ENCODE results near the gene FNBP1.

The FNBP1 gene

DNA sequence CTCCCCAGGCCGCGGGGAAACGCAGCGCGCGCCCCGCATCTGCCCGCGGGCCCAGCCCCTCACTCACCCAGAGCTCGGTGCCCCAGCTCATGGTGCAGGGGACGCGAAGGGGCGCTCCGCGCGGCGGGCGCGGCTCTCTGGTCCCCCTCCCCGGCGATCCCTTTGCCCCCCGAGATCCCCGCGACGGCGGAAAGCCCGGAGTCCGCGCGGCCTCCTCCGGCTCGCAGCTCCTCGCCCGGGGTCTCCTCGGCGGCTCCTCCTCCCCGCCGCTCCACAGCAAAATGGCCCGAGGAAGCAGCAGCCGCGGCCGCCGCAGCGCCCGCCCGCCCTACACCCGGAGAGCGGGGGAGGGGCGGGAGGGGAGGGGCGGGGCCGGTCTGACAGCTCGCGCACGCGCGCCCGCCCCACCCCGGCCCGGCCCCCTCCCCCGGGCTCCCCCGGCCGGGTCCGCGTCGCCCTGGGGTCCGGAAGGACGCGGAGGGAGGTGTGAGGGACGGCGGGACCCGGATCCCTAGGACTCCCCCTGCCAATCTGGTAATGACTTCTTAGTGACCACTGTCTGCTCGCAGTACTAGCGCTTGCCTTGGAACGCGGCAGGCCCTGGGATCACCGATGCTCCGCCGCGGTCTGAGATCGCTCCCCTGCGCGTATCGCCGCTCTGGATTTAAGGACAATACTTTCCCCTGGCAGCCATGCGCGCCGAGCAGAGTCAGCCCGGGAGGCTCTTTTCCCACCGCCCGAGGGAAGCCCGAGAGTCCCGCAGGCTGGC, at the start of gene FNBP1:
FNBP1 (minus strand) TSS at position 305 of the 769 bp plus-strand sequence; CDS start at position 91, 214 bp downstream.
- DNase-seq: peak; percentile 83

DNA sequence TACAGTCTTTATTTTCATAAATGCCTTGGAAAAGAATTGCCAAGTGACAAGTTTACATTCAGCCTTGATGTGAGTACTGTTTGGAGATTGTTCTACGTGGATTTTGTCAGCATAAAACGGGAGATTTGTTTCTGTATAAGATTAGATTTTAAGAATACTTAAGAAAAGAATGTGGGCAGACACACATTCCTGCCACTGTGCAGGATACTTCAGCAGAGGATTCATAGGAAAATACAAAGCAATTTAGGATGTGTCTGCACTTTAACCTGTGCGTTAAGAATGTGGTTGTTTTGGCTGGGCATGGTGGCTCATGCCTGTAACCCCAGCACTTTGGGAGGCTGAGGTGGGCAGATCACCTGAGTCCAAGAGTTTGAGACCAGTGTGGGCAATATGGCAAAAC, 47.9 kb upstream of the FNBP1 start:
- no peak for DNase-seq

DNA sequence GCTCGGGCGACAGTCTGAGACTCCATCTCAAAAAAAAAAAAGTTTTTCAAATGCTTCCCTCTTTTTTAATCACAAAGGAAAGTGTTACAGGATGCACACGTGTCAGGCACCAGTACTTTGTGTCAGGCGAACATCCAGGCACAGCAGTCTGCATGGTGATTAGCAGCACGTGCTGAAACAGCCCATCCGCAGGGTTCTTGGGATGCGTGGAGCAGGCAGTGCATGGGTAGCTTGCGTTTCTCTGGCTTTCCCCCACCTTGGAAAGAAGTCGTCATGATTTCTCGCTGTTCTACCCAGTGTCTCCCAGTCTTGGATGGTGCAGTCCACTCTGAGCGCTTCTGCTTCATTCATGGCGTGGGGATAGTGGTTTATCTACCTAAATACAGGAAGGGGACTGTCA, 46.2 kb upstream of the FNBP1 start:
- DNase-seq: no peak

DNA sequence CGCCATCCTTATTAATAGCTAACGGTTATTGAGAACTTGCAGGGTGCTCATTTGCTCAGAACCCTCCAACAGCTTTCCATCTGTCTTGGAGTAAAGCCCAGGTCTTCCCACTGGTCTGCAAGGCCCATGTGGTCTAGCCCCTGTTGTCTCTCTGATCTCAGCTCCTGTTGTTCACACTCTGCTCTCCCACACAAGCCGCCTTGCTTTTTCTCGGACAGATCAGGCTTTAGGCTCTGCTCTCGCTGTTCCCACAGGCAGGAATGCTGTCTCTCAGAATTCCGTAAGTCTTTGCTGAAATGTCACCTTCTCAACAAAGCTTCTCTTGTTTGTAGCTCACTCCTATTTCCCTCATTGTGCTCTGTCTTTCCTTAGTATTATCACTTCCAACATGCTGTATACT, 45.1 kb upstream of the FNBP1 start:
- DNase-seq: no peak

DNA sequence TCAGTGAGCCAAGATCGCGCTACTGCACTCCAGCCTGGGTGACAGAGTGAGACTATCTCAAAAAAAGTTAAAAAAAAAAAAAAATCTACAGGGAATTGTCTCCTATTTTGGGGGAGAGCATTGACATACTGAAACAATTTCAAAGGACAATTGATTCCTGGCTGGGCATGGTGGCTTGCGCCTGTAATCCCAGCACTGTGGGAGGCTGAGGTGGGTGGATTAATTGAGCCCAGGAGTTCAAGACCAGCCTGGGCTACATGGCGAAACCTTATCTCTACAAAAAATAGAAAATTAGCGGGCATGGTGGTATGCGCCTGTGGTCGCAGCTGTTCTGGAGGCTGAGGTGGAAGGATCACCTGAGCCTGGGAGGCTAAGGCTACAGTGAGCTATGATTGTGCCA, 41.3 kb upstream of the FNBP1 start:
- DNase-seq: no peak

DNA sequence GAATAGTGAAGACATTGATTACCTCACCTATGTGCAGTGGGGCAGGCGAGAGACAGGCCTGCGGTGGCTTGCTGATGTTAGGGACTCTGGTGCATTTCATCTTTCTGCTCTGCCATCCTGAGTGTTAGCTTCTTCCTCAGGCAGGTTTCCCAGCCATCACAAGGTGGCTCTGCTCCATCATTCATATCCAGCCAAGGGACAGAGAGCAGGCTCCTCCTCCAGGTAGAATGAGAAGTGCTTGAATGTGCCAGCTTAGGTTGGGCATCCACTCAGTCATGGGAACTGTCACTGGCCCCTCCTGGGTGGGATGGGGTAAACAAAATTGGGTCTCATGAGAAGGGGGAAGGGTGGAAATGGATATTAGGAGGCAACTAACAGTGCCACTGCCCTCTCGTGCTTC, 35.6 kb upstream of the FNBP1 start:
- peak; percentile 42 for DNase-seq

DNA sequence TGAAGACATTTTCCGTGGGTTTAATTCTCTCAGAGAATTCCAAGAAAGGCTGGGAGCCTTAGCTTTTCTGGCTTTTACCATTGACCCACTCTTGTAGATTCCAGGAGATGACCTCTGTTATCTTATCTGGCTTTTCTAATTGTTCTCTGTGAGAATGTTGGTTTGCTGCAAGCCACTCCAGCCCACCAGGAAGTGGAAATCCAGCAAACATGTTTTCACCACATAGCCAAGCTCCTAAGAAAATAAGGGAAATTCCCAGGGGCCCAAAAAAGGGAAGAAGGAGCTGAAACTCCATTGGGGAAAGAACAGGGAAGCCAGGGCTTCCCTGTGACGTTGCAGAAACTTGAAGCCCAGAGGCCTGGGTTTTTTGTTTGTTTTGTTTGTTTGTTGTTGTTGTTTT, 30.4 kb upstream of the FNBP1 start:
- DNase-seq: no peak

DNA sequence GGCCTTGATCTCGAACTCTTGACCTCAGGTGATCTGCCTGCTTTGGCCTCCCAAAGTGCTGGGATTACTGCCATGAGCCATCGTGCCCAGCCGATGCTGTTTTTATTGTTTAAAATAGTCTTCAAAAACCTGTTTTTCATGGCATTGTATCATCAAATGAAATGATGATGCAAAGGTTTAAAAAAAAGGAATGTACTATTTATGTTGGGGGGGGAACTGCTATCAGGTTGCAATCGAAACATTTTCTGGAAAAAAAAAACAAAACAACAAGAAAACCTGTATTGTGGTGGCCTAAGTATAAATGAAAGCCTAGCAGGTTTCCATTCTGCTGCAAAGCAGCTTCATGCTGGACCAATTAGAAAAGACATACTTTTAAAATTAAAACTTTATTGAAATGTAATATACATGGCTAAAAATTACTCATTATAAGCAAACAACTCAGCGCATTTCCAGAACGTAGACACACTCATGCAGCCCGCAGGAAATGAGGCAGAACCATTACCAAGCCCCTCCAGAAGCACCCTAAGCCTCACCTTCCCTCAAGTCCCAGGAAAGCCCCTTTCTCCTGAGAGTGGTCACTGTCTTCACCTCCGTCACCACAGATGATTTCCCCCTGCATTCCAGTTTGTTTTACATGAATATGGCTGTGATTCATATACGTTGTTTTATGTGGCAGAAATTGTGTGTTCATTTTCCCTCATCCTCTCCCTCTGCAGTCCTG, 29.7 kb upstream of the FNBP1 start:
- DNase-seq: no peak

DNA sequence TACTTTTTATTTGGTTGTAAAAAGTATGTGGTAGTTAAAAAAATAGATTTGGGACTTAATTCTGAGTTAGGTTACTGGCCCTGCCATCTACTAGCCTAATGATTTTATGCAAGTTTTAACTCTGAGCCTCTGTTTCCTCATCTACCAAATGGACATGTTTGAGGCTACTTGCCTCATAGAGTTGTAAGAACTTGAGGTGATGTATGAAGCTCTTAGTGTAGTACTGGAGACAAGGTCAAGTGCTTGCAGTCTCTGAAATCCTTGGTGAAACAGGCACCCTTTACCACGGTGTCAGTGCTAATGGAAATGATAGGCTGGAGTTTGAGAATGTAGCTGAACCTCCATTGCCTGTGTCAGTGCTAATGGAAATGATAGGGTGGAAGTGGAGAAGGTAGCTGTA, 26.1 kb upstream of the FNBP1 start:
- DNase-seq: no peak

DNA sequence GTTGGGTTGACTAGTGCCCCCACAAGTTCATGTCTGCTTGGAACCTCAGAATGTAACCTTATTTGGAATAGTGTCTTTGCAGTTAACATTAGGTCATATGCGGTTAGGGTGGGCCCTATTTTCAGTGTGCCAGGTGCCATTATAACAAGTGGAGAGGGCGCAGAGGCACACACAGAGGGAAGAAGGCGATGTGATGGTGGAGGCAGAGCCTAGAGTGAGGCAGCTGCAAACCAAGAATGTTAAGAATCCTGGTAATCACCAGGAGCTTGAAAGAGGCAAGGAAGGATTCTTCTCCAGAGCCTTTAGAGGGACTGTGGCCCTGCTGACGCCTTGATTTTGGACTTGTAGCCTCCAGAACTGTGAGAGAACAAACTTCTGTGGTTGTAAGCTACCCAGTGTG, 21.6 kb upstream of the FNBP1 start:
- DNase-seq: no peak

DNA sequence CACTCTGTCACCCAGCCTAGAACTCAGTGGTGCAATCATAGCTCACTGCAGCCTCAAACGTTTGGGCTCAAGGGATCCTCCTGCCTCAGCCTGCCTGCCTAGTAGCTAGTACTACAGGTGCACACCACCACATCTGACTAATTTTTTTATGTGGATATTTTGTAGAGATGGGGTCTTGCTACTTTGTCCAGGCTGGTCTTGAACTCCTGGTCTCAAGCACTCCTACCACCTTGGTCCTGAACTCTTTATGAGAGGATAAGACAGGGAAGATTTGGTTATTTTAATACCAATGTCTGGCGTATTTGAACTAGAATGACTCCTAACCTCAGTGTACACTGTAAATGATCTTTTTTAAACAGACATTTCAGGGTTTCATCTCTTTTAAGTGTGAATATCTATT, 19.8 kb upstream of the FNBP1 start:
- DNase-seq: no peak

DNA sequence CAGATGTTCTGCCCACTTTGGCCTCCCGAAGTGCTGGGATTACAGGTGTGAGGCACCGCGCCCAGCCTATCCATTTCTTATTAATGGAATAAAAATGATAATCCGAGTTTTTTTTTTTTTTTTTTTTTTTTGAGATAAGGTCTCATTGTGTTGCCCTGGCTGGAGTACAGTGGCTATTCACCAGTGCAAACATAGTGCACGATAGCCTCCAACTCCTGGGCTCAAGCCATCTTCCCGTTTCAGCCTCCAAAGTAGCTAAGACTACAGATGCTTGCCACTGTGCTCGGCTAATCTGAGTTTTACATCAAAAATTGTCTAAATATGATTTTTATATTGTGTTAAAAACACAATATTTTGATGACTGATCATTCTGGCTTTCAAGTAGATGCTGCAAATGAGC, 17.3 kb upstream of the FNBP1 start:
- no peak for DNase-seq

DNA sequence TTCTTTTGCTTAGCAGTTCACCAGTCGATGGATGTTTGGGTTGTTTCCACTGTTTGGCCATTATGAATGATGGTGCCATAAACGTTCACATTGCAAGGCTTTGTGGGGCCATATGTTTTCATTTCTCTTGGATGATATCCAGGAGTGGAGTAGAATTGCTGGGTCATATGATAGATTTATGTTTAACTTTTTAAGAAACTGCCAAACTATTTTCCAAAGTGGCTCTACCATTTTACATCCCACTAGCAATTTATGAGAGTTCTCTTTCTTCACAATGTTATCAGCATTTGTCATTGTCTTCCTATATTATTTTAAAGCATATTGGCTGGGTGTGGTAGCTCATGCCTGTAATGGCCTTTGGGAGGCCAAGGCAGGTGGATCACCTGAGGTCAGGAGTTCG, 15.9 kb upstream of the FNBP1 start:
- DNase-seq: no peak

DNA sequence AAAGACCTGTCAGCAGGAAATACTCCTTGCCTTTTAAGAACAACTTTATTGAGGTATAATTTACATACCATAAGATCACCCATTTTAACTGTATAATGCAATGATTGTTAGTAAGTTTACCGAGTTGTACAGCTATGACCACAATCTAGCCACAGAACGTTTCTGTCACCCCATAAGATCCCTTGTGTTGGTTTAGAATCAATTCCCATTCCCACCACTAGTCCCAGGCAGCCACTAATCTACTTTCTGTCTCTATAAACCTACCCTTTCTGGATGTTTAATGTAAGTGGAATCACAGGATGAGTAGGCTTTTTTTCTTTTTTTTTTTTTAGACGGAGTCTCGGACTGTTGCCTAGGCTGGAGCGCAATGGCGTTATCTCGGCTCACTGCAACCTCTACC, 15.2 kb upstream of the FNBP1 start:
- no peak for DNase-seq

DNA sequence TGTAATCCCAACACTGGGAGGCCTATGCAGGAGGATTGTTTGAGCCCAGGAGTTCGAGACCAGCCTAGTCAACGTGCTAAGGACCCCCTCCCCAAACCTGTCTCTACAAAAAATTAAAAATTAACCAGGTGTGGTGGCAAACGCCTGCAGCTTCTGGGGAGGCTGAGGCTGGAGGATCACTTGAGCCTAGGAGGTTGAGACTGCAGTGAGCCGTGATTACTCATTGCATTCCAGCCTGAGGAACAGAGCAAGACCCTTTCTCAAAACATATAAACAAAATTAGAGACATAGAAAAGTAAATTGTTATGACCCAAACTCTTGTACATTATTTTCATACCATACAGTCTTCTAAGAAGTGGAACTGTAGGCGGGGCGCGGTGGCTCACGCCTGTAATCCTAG, 11.8 kb upstream of the FNBP1 start:
- no peak for DNase-seq

DNA sequence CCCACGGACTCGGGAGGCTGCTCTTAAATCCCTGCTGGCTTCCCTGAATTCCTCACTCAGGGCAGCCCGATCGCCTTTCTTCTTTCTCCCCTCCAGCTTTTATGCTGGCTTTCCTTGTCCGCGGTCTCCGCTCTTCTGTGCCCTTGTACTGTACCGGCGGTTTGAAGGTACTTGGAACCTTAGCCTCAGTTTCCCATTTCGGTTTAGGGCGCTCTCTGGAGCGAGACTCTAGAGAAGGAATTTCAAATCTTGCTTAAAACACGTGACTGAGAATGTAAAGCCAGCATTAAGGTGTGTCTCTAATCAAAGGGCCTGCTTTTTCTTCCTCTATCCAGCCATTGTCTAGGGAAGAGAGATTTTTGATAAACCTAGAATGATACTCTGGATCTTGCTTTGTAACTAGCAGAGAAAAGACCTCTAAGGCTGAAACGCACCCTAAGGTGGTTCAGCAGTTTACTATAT, 11.4 kb upstream of the FNBP1 start:
- DNase-seq: no peak

DNA sequence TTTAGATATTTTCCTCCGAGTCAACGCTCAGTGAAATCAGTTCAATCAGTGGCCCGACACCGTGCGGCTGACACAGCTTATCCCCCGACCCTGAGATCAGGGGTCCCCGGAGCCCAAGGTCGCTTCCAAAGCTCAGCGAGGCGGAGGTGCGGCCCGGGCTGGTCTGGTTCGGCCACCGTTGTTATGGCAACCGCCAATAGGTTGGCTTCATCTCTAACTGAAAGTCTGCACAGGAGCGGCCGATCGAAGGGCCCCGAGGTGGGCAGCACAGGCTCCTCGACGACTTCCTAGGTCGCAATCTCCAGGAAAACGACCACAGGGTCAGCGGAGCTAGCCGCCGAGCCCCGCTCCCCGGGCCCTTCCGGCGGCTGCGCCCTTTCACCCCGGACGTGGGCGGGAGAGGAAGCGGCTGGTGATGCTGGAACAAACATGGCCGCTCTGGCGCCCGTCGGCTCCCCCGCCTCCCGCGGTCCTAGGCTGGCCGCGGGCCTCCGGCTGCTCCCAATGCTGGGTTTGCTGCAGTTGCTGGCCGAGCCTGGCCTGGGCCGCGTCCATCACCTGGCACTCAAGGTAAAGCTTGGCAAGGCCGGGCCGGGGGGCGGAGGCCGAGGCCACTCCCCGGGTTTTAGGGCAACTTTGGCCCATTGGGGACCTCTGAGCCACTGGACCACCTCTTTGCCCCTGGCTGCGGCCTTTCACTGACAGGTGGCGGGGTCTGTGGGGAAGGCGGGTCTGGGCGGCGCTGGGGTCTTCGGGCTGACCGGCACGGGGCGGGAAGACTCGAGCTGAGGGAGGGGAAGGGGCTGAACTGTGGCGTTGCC, 10.7 kb upstream of the FNBP1 start, which contains the start of gene GPR107:
GPR107 (plus strand) TSS at position 403 of the 821 bp plus-strand sequence; CDS start at position 430, 27 bp downstream.
- DNase-seq: peak; percentile 85

DNA sequence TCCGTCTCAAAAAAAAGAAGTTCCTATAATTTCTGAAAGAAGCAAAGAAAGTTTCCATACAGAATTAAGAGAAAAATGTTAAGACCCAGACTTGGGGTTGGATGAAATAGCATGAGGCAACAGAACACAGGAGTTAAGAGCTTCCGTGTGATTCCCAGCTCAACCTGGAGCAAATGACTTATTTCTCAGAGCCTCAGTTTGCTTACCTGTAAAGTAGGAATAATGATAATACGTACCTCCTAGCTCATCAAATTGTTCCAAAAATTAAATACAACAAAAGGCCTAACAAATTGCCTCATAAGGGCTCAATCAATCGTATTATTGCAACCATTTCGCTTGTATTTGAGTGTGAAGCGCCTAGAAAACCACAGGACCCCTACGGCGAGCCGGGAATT, 10.1 kb upstream of the FNBP1 start:
- no peak for DNase-seq

DNA sequence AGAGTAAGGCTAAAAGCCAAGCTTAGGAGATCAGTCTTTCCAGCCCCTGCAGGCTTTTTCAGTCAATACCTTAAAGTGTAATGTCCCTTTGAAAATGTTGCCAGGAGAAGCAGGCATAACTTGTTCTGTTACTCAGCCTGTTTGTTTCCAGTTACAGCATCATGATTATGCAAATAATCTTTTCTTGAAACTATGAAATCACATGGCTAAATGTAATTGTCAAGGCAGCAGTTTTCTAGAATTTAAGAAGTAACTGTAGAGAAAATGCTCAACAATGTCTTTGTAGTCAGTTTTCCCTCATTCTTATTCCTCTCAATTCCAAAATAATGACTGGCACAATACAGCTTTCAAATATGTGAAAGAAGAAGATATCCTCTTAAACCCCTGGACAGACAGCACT, 8.9 kb upstream of the FNBP1 start:
- DNase-seq: no peak

DNA sequence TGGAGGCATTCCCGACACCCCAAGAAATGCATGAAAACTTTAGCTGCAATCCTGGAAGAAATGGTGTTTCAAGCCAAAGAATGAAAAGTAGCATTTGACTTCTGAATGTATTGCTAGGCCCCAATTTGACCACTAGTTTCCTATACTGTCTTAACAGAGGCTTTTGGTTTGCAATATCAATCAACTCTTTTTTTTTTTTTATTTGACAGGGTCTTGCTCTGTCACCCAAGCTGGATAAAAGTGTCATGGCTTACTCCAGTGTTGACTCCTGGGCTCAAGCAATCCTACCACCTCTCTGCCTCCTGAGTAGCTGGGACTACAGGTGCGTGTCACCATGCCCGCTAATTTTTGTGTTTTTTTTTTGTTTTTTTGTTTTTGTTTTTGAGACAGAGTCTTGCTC, 7.5 kb upstream of the FNBP1 start:
- no peak for DNase-seq

DNA sequence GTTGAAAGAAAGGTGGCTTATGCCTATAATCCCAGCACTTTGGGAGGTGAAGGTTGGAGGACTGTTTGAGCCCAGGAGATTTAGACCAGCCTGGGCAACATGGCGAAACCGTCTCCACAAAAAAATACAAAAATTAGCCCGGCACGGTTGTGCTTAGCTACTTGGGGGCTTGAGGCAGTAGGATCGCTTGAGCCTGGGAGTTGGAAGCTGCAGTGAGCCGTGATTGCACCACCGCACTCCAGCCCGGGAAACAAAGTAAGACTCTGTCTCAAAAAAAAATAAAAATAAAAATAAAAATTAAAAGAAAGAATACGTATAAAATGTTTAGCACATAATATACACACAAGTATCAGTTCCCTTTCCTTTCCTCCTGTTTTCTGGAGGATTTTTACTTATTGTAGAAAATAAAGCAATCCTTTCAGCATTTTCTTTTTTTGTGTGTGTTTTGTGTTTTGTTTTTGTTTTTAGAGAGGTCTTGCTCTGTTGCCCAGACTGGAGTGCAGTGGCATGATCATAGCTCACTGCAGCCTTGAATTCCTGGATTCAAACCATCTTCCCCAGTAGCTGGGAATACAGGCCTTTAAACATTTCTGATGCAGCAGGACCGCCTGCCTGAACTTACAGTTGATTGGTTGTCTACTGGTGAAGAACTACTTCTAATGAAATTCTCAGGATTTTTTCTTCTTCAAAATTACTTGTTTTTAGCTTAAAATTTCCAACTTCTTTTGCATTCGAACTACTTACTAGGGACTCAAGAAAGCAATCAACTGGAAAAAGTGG, 6.6 kb upstream of the FNBP1 start:
- no peak for DNase-seq

DNA sequence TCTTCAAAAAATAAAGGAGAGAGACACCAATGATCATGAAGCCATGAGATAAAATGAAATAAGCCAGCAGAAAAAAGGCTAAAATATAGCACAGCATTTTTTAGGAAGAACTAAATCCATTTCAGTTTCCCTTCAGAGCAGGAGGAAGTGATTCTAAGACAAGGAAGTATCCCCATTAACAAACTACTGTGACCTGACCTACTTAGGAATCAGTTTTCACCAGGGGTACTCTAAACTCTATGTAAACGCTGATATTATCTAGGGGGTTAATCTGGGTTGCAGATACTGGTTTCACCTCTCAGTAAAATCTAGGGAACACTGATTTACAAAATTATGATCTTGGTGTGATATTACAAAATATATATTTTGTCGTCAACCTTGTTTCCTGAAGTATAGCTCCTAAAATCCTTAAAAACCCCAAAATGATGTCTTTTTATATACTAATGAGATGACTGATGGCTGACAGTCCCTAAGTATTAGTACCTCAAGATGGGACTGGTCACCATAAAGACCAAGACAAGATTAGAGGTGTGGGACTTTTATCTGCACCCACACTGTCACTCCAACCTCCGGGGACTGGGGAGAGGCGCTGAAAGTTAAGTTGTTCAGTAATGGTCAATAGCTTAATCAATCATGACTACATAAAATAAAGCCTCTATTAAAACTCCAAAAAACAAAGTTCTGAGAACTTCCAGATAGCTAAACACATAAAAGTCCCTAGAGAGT, 2.9 kb upstream of the FNBP1 start:
- DNase-seq: no peak

Measured in midbrain (tissue), 1 donor.